Karpas-422 (cell line): Measurements from ENCODE around the gene NIPSNAP2. TPM values are rescaled to one million over a fixed set of nuclear protein-coding genes. Genes with fewer than 3 reads are reported as not detected.
A peak's percentile ranks its signal among the peaks of the same experiment; 100 is the strongest.
"Not testable (repeated sequence)": the region's sequence is repeated elsewhere in the genome, so short reads cannot be mapped to it uniquely, and the experiment has no call there.

Experiments used
- DNase-seq: peaks from one replicate; pipeline ENCODE4 v3.0.0-alpha.2; 2015
- H2AFZ ChIP-seq: fragments of 200-600 bp; sonication (generic); 2 replicates; pipeline ENCODE4 v1.6.1; 2014; ENCODE audit warnings: antibody characterized with exemption, low read length, mixed read lengths
- H3K27ac ChIP-seq: fragments of 200-600 bp; sonication (generic); 2 replicates; pipeline ENCODE4 v1.5.1; 2014; ENCODE audit warnings: mild to moderate bottlenecking, low read length, moderate library complexity
- H3K27me3 ChIP-seq: fragments of 200-600 bp; sonication (generic); 2 replicates; pipeline ENCODE4 v1.6.1; 2014; ENCODE audit warnings: low read length, mixed read lengths
- H3K36me3 ChIP-seq: fragments of 200-600 bp; sonication (generic); 2 replicates; pipeline ENCODE4 v1.6.1; 2014; ENCODE audit warnings: low read length, mixed read lengths; ENCODE audit not compliant: insufficient read depth
- H3K4me1 ChIP-seq: fragments of 200-600 bp; sonication (generic); 2 replicates; pipeline ENCODE4 v1.6.1; 2014; ENCODE audit warnings: mild to moderate bottlenecking, low read length, mixed read lengths
- H3K4me2 ChIP-seq: fragments of 200-600 bp; sonication (generic); 2 replicates; pipeline ENCODE4 v1.6.1; 2014; ENCODE audit warnings: low read length, low read depth, mild to moderate bottlenecking; ENCODE audit not compliant: poor library complexity, severe bottlenecking
- H3K4me3 ChIP-seq: fragments of 200-600 bp; sonication (generic); 2 replicates; pipeline ENCODE4 v1.5.1; 2014; ENCODE audit warnings: mild to moderate bottlenecking, antibody characterized with exemption, low read length, mixed read lengths
- H3K79me2 ChIP-seq: fragments of 200-600 bp; sonication (generic); 2 replicates; pipeline ENCODE4 v1.6.1; 2014; ENCODE audit warnings: mild to moderate bottlenecking, low read length, mixed read lengths
- H3K9ac ChIP-seq: fragments of 200-600 bp; sonication (generic); 2 replicates; pipeline ENCODE4 v1.6.0; 2014; ENCODE audit warnings: low read length
- H3K9me2 ChIP-seq: fragments of 200-600 bp; sonication (generic), shearing (Covaris generic); replicated peaks from 2 replicates; pipeline ENCODE4 v1.6.0; 2014; ENCODE audit warnings: mild to moderate bottlenecking, low read length, moderate library complexity; ENCODE audit not compliant: insufficient read depth
- H3K9me3 ChIP-seq: fragments of 300-700, 200-600 bp; sonication (generic); 2 replicates; pipeline ENCODE4 v1.6.1; 2014; ENCODE audit warnings: low read length, mixed read lengths
- H4K20me1 ChIP-seq: fragments of 200-600 bp; sonication (generic); 2 replicates; pipeline ENCODE4 v1.6.1; 2014; ENCODE audit warnings: mild to moderate bottlenecking, antibody characterized with exemption, low read length, low read depth; ENCODE audit not compliant: insufficient read depth
- total RNA-seq: library from RNA; depleted of rRNA; stranded (reverse); fragments of >200 nt; shearing (Covaris generic); gene quantifications from 2 replicates; pipeline ENCODE4 v1.2.3, GENCODE V29; 2014; ENCODE audit warnings: low replicate concordance

NIPSNAP2 gene
- total RNA-seq, 1 experiment from 2014 or later: 48.6 TPM

DNA sequence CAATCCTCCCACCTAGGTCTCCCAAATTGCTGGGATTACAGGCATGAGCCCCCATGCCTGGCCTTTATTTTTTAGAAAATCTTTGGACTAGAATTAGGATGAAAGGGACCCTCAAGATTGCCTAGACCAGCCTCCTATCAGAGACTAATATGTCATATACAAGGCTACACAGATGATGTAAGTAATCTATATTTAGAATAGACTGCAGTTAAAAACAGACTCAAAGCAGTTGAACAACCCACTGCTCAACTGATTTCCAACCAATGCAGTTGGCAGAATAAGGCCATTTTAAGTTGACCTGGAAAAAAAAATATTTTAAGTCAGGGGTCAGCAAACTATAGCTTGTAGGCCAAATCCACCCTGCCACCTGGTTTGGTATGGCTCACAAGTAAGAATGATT, 59.1 kb downstream of the NIPSNAP2 start:
- Histone ChIP-seq H3K4me3 (no peak overlapping the region), H3K9ac (no peak overlapping the region), H3K9me3 (no peaks in the 10 kb centered on the region), H3K4me1 (no peaks in the 10 kb centered on the region), H3K36me3 (peaks cover 3% of the 10 kb centered on the region; the same call in 1 of the 2 replicates), H3K79me2 (peaks cover 8% of the 10 kb centered on the region; the same call in 1 of the 2 replicates), H3K27ac (no peak overlapping the region), H4K20me1 (no peaks in the 10 kb centered on the region), H3K27me3 (no peaks in the 10 kb centered on the region), H3K4me2 (no peak overlapping the region), H3K9me2 (no peaks in the 10 kb centered on the region), H2AFZ (no peak overlapping the region)
- no peak for DNase-seq

DNA sequence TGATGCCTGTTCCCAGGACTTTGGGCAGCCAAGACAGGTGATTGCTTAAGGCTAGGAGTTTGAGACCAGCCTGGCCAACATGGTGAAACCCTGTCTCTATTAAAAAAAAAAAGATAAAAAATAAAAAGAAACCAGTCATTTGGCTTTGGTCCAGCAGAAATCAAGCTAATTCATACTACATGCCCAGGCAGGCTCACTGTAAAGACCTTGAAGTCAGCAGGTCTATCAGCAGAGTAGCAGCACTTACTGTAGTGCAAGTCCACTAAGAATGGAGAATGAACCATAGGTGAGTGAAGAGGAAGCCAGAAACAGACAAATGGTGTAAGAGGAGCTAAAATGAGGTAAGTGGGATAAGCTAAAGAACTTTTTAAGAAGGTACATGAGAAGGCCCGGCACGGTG, 62.2 kb downstream of the NIPSNAP2 start:
- Histone ChIP-seq H2AFZ (no peak overlapping the region), H3K27ac (no peak overlapping the region), H3K9me2 (no peaks in the 10 kb centered on the region), H3K4me3 (no peak overlapping the region), H4K20me1 (no peaks in the 10 kb centered on the region), H3K4me1 (no peaks in the 10 kb centered on the region), H3K79me2 (peaks cover 11% of the 10 kb centered on the region; the same call in 1 of the 2 replicates), H3K9me3 (no peaks in the 10 kb centered on the region), H3K36me3 (peaks cover 16% of the 10 kb centered on the region), H3K27me3 (no peaks in the 10 kb centered on the region), H3K4me2 (no peak overlapping the region), H3K9ac (no peak overlapping the region)
- DNase-seq: no peak

DNA sequence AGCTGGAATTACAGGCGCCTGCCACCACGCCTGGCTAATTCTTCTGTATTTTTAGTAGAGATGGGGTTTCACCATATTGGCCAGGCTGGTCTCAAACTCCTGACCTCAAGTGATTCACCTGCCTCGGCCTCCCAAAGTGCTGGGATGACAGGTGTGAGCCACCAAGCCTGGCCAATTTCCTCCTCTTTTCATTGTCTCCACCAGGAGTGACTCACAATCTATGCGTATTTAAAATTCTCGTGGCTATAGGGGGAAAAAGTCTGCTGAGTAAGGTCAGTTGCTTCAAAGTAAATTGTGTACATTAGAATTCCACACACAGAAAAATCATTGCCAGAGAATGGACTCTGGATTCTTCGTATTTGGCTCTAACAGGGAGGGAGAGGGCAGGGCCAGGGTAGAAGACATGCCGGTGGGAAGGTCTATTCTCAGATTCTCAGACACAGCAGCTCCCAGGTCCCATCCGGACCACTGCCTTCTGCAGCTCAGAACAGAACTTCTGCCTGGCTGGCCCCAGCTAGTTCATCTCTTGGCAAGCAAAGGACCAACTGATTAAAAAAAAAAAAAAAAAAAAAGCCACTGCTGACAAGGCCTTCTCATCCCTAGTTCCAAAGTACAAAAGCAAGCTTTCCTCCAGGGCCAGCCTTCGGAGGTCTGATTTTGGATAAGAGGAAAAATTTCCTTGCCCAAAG, 64.7 kb downstream of the NIPSNAP2 start:
- H3K4me3 ChIP-seq: no peak overlapping the region
- no peak overlapping the region for H3K27ac ChIP-seq
- H4K20me1 ChIP-seq: no peaks in the 10 kb centered on the region
- no peaks in the 10 kb centered on the region for H3K9me3 ChIP-seq
- no peak overlapping the region for H3K4me2 ChIP-seq
- DNase-seq: no peak
- peaks cover 3% of the 10 kb centered on the region for H3K4me1 ChIP-seq
- H3K9ac ChIP-seq: no peak overlapping the region
- H3K27me3 ChIP-seq: no peaks in the 10 kb centered on the region
- peaks cover 14% of the 10 kb centered on the region; the same call in 1 of the 2 replicates for H3K79me2 ChIP-seq
- no peaks in the 10 kb centered on the region for H3K9me2 ChIP-seq
- H3K36me3 ChIP-seq: peaks cover 16% of the 10 kb centered on the region
- H2AFZ ChIP-seq: no peak overlapping the region

DNA sequence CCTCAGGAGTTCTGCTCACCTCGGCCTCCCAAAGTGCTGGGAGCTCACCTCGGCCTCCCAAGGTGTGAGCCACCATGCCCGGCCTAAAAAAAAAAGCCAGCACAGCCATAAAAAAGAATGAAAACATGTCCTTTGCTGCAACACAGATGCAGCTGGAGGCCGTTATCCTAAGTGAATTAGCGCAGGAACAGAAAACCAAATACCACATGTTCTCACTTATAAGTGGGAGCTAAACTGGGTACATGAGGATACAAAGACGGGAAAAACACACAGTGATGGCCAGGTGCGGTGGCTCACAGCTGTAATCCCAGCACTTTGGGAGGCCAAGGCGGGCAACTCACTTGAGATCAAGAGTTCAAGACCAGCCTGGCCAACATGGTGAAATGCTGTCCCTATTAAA, 66.0 kb downstream of the NIPSNAP2 start:
- H3K27me3 ChIP-seq: no peaks in the 10 kb centered on the region
- no peak for DNase-seq

DNA sequence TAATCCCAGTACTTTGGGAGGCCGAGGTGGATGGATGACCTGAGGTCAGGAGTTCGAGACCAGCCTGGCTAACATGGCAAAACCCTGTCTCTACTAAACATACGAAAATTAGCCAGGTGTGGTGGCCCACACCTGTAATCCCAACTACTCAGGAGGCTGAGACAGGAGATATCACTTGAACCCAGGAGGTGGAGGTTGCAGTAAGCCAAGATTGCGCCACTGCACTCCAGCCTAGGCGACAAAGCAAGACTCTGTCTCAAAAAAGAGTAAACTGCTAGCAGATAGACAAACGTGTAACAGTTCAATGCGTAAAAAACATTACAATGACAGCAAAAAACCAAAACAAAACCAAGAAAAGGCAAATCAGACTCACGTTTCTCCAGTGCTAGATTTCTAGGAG, 67.2 kb downstream of the NIPSNAP2 start:
- Histone ChIP-seq H3K79me2 (peaks cover 18% of the 10 kb centered on the region; the same call in 1 of the 2 replicates), H3K36me3 (peaks cover 16% of the 10 kb centered on the region)
- not testable (repeated sequence) for H3K4me1 ChIP-seq, H3K9me2 ChIP-seq, H3K4me3 ChIP-seq, H3K9ac ChIP-seq, H3K27ac ChIP-seq, H3K4me2 ChIP-seq, H3K27me3 ChIP-seq, H3K9me3 ChIP-seq, DNase-seq, H4K20me1 ChIP-seq, H2AFZ ChIP-seq

More for the DNA sequence above, 66.0 kb downstream of the NIPSNAP2 start:
- H3K27ac ChIP-seq: no peak overlapping the region
- no peaks in the 10 kb centered on the region for H3K9me2 ChIP-seq
- peaks cover 13% of the 10 kb centered on the region; the same call in 1 of the 2 replicates for H3K79me2 ChIP-seq
- H4K20me1 ChIP-seq: no peaks in the 10 kb centered on the region
- no peak overlapping the region for H2AFZ ChIP-seq
- no peaks in the 10 kb centered on the region for H3K9me3 ChIP-seq
- peaks cover 8% of the 10 kb centered on the region for H3K4me1 ChIP-seq
- no peak overlapping the region for H3K4me2 ChIP-seq
- H3K36me3 ChIP-seq: peaks cover 16% of the 10 kb centered on the region
- H3K4me3 ChIP-seq: no peak overlapping the region
- no peak overlapping the region for H3K9ac ChIP-seq

DNA sequence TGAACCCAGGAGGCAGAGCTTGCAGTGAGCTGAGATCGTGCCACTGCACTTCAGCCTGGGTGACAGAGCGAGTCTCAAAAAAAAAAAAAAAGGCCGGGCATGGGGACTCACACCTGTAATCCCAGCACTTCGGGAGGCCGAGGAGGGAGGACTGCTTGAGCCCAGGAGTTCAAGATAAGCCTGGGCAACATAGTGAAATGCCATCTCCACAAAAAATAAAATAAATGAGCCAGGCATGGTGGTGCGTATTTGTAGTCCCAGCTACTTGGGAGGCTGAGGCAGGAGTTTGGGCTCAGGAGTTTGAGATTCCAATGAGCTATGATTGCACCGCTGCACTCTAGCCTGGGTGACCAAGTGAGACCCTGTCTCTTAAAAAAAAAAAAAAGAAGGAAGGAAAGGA, 68.2 kb downstream of the NIPSNAP2 start:
- peaks cover 16% of the 10 kb centered on the region for H3K36me3 ChIP-seq
- H3K4me1 ChIP-seq, H3K27ac ChIP-seq, H2AFZ ChIP-seq, H3K9me2 ChIP-seq, H3K9me3 ChIP-seq, DNase-seq, H3K27me3 ChIP-seq, H3K4me3 ChIP-seq, H3K4me2 ChIP-seq, H3K9ac ChIP-seq, H4K20me1 ChIP-seq: not testable (repeated sequence)
- peaks cover 16% of the 10 kb centered on the region; the same call in 1 of the 2 replicates for H3K79me2 ChIP-seq

DNA sequence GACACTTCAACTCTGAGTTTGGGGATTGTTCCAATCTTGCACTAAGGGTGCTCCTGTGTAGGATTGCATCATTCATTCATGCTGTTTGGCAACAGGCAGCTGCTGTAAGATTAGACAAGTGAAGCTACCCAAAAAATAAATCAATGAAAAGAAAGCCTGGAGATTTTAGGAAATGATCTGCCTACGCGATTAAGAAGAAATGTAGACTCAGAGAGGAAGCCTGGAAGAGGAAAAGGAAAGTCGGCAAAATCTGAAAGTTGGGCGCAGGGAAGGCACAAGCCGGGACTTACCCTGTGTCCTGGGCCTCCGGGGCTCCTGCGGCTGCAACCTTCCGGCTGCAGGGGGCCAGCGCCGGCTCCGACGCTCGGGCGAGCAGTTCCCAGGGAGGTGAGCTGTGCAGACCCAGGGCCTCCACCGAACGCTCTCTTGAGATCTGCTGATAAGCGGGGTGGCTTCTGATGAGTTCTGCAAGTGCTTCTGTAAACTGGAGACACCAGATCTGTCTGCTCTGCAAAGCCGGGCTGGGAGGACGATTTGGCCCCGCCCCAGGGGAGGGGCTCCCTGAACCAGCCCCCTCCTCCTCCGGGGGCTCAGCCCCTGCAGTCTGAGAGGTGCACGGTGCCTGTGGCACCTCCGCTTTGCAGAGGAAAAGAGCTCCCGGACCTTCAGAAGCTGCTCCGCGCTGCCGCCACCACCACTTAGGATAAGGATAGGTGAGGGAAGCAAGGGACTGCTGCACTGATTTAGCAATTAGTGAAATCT, 69.5 kb downstream of the NIPSNAP2 start:
- H4K20me1 ChIP-seq: no peaks in the 10 kb centered on the region
- H3K27me3 ChIP-seq: no peaks in the 10 kb centered on the region
- H3K4me1 ChIP-seq: peaks cover 8% of the 10 kb centered on the region
- H3K79me2 ChIP-seq: peaks cover 13% of the 10 kb centered on the region; the same call in 1 of the 2 replicates
- DNase-seq: peak; percentile 94
- peak overlapping the region; percentile 64 for H3K4me3 ChIP-seq
- H3K27ac ChIP-seq: peak overlapping the region; percentile 72
- H3K9me2 ChIP-seq: no peaks in the 10 kb centered on the region
- H3K9me3 ChIP-seq: no peaks in the 10 kb centered on the region
- H3K36me3 ChIP-seq: peaks cover 11% of the 10 kb centered on the region; the same call in 1 of the 2 replicates
- peak overlapping the region; percentile 40; the same call in 1 of the 2 replicates for H2AFZ ChIP-seq
- peak overlapping the region; percentile 69 for H3K4me2 ChIP-seq
- peak overlapping the region; percentile 66 for H3K9ac ChIP-seq

DNA sequence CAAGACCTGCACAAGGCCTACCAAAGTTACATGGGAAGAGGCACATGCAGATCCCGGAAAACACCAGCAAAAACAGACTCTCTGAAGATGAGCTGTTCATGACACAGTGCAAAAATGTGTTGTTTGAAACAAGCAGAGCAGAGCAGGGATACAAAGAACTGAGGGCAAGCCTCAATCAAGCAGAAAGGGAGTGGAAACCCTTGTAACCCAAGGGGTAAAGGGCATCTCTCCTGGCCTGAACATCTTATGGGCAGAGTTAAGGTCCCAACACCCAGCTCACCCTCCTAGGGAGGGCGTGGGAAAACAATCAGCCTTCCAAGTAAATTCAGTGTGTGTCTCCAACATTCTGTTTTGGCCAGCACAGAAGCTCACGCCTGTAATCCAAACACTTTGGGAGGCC, 76.3 kb downstream of the NIPSNAP2 start:
- DNase-seq: no peak
- Histone ChIP-seq H3K4me3 (no peak overlapping the region), H3K36me3 (peaks cover 5% of the 10 kb centered on the region; the same call in 1 of the 2 replicates), H3K9me3 (no peaks in the 10 kb centered on the region), H3K4me1 (no peaks in the 10 kb centered on the region), H2AFZ (no peak overlapping the region), H3K9ac (no peak overlapping the region), H3K4me2 (no peak overlapping the region), H4K20me1 (no peaks in the 10 kb centered on the region), H3K27me3 (no peaks in the 10 kb centered on the region), H3K27ac (no peak overlapping the region), H3K9me2 (no peaks in the 10 kb centered on the region), H3K79me2 (peaks cover 34% of the 10 kb centered on the region)
